OCI-M1 (cell line): ENCODE data around the gene RNF113A.
"Not testable (repeated sequence)": the region's sequence is repeated elsewhere in the genome, so short reads cannot be mapped to it uniquely, and the experiment has no call there.

ENCODE experiments used
- DNase-seq: peaks from one replicate; lab custom pipeline; 2025; lab: John Stamatoyannopoulos, UW

RNF113A gene

DNA sequence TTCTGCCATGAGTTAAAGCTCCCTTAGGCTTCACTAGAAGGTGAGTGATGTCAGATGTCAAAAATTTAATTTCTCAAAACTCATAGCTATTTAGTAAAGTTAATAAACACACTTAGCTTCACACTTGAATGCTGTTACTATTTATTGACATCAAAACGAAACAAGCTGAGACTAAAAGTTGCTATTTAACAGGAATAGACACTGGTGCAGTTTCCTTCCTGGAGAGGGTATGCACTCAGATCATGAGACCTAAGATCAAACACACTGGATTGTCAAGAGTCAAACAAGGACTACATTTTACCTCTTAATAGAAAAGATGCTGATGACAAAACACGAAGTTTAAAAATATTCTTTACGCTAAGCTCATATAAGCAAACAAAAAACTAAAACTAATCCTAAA, 37.6 kb downstream of the RNF113A start:
- DNase-seq, result no peak

DNA sequence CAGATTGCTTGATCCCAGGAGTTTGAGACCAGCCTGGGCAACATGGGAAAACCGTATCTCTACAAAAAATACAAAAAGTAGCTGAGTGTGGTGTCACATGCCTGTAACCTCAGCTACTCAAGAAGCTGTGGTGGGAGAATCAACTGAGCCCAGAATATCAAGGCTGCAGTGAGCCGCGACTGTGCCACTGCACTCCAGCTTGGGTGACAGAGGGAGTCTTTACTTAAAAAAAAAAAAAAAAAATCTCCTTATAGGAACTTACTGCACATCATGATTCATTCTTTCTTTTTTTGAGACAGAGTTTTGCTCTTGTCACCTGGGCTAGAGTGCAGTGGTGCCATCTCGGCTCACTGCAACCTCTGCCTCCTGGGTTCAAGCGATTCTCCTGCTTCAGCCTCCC, 43.1 kb downstream of the RNF113A start:
- no peak for DNase-seq

DNA sequence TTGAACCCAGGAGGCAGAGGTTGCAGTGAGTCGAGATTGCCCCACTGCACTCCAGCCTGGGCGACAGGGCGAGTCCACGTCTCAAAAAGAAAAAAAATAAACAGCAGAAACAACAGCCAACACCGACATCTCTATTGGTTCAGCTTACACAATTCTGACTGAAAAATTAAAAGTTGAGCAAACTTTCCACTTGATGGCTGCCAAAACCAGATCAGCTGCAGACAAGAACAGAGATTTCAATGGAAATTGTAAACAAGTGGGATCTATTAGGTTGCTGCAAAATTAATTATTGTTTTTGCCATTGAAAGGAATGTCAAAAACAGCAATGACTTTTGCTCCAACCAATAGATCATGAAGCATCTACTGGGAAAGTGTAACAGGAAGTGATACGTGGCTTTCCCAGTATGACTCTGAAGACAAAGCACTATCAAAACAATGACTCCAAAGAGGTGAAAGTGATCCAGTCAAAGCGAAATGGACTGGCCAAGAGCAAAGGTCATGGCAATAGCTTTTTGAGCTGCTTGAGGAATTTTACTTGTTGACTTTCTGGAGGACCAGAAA, 45.1 kb downstream of the RNF113A start:
- DNase-seq, result peak; percentile 1

DNA sequence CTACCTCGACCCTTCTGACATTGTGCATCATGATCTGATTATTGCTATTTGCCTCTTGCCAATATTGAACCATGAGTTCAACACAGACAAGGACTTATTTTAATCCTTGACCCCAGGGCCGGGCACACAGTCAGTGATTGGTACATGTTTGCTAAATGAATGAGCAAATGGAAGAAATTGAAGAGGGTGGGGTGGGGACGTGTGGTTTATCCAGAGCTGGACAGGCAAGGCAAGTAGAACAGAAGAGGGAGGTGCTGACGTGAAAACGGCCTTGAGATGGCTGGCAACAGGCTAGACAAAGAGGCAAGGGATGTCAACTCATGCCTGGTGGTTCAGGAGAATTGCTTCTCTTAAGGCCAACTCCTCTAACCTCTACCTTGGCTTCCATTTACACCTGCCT, 47.3 kb downstream of the RNF113A start:
- DNase-seq, result not testable (repeated sequence)

DNA sequence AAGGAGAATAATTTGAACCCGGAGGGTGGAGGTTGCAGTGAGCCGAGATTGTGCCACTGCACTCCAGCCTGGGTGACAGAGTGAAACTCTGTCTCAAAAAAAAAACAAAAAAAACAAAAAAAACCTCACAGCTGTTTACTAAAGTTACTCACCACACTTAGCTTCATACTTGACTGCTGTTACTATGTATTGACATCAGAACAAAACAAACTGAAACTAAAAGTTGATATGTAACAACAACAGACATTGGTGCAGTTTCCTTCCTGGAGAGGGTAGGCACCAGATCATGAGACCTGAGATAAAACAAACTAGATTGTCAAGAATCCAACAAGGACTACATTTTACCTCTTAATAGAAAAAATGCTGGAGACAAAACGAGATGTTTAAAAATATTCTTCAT, 49.8 kb downstream of the RNF113A start:
- DNase-seq, result peak; percentile 58
